Stimulated activated CD8-positive, alpha-beta memory T cell treated with anti-CD3 and anti-CD28 coated beads, Interleukin-7, amount 100 ng/mL, for 24 hours (primary cell): ENCODE data around the gene NXN.
"Not testable (repeated sequence)": the region's sequence is repeated elsewhere in the genome, so short reads cannot be mapped to it uniquely, and the experiment has no call there.

ENCODE experiments used
- DNase-seq: peaks from one replicate; pipeline ENCODE4 v3.0.0-alpha.2; 2020; ENCODE audit warnings: low read depth

The NXN gene

DNA sequence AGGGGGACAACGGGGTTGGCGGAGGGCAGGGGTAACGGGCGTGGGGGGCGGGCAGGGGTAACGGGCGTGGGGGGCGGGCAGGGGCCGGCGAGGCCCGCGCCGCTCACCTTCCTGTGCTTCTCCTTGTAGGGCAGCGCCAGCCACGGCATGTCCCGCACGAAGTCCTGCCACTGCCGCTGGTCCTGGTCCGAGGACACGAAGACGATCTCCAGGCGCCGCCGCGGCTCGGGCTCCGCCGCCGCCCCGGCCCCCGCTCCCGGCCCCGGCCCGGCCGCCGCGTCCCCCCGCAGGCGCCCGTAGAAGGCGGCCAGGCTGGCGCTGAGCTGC, 401 bp downstream of the NXN start:
- no peak for DNase-seq

DNA sequence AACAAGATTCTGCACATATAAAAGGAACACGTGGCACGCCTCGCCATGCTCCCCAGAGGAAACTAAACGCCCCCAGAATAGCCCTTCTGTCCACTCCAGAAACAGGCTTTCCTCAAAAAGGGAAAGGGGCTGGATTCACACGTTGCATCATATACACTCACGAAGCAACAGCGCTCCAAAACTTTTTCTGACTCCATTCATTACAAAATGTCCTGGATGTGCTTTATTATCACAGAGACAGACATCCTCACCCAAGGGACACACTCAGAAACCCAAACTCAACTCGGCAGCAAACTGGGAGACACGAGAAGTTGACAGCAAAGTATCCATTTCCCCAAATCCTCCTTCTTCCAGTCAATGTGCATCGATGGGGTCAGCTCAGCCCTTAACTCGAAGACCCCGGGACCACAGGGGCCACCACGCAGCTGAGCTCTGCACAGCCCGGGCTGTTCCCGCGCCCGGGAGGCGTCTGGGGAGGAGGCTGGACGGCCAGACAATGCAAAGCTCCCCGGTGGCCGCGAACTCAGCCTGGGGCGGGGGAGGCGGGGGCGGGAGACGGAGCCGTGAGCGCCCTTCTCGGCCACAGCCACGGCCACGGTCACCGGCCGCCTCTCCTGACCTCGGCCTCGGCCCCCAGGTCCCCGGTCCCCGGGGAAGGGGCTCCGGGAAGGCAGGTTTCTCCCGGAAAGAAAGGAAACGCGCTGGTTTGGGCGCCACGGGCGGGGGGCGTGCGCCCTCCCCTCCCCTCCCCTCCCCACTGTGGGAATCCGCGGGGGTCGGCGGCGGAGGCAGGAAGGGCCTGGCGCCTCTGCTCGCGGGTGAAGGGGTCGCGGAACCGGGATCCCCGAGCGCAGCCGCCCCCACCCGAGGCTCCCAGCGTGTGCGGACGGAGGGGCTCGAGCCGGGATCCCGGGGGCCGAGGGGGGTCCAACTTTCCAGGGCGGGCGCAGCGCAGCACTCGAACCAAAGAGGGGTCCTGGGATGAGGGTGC, 1.2 kb downstream of the NXN start:
- no peak for DNase-seq

DNA sequence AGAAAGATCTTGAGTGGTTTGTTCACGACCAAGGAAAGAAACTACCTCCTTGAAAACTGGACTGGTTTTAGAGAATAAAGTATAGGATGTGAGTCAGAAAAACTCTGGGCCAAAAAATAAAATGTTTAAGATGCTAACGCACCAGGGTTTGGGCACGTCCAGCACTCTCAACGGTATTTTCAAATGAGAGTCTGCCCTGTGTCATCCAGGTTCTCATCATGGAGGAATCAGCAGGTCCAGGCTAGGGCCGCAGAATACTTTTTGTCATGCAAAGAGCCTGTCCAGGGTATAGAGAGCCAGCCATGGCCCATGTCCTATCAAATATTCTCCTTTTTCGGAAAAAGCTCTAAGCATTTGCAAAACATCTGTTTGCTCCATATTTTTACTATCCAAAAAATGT, 2.4 kb downstream of the NXN start:
- no peak for DNase-seq

DNA sequence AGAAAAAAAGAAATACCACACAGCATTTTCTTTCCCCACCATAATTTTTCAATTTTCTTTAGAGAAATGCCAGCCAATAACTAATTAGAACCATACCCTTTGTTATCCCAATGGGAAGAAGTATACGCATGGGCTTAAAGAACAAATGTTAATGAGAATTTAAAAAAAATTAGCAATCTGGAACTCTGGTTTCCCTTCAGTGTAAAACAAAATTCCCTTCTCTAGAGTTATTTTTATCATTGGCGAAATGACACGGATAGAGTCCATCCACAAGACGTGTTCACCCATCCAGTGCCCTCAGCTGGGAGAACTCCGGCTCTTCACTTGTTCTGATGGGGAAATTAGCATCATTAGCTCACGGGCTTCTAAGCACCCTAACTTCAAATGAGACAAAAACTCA, 3.3 kb downstream of the NXN start:
- no peak for DNase-seq

DNA sequence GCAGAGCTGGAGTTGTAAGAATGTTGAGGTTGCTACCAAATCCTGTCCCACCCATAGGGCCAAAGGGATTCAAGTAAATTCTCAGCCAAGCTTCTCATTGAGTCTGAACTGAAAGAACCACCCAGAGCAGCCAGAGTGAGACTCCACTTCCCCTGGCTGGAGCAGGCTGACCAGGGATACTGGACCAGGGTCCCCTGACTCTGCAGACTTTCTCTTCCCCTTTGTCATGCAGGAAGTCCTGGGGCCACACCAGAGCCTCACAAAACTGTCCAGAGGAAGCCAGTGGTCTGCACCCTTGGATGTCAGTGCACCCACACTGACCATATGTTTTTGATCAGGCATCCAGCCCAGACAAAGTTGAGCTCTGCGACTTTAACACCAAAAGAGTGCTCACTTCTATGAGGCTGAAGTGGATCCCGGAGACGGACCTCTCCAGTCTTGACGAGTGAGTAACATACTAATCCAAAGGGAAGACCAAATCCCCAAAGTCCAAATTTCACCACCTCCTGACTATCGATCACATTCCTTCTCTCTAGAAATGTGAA, 4.1 kb downstream of the NXN start:
- no peak for DNase-seq

DNA sequence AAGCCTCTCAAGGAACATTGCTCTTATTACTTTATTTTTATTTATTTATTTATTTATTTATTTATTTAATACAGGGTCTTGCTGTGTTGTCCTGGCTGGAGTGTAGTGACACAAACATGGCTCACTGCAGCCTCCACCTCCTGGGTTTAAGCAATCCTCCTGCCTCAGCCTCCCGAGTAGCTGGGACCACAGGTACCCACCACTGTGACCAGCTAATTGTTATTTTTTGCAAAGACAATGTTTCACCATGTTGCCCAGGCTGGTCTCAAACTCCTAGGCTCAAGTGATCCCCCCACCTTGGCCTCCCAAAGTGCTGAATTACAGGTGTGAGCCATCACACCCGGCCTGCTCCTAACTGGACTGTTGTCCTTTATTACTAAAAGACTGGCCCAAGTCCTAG, 4.8 kb downstream of the NXN start:
- DNase-seq, result not testable (repeated sequence)

DNA sequence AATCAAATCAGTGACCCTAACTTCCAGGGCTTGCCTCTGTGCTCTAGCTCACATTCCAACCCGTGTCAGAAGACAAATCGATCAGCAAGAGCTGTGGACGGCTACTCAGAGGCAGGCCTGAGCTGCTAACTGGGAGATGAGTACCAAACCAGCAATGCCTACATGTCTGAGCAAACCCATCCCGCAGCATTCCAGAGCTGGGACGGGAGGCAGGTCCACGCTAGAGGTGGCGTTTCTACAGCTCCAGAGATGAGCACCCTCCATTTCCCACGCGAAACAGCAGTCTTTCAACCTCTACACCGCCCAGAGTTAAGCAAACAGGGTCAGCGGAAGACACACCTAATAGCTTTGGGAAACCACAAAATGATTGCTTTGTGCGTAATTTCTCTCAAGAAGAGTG, 6.5 kb downstream of the NXN start:
- no peak for DNase-seq

DNA sequence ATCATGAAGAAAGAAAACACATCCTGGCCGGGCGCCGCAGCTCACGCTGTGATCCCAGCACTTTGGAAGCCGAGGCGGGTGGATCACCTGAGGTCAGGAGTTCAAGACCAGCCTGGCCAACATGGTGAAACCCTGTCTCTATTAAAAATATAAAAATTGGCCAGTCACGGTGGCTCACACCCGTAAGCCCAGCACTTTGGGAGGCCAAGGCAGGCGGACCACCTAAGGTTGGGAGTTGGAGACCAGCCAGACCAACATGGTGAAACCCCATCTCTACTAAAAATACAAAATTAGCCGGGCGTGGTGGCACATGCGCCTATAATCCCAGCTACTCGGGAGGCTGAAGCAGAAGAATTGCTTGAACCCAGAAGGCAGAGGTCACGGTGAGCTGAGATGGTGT, 7.7 kb downstream of the NXN start:
- DNase-seq, result not testable (repeated sequence)

DNA sequence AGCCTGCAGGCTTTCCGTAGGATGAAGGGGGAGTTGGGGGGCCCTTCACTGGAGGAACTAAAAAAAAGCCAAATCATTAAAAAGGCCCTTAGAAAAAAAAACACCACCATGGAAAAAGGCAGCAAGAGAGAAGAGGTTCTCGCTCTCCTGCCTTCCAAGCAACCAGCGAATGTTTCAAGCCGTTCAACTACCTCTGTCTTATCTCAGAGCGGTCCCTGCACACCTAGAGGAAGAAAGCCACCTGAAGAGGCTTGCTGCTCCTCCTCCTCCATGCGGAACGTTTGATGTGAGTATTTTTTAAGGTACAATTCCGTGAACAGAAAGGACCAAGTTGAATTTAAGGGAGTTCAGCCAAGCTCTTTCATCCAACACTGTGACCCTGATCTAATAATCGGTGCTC, 9.2 kb downstream of the NXN start:
- DNase-seq, result no peak

DNA sequence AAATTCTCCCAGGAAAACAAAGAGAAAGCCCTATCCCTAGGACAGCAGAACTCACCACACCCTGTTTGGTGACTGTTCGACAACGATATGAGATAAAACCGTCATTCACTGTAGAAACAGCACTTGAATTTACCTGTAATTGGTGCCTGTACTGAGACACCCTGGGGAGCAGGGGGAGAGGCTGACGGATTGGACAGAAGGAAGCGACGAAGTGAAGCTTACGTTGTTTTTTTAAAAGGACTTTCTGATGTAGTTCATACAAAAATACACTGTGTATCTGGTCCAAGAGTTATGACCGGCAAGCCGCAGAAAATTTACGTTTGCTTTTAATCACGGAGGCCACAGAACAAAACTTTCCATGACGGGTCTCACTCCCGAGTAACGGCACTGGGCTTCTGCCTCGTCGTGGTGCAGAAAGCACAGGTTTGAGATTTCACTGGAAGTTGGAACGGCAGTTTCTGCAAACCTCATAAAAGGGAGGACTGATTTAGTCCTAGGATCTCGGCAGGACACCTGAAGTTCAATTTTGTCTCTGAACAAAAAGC, 9.7 kb downstream of the NXN start:
- no peak for DNase-seq

DNA sequence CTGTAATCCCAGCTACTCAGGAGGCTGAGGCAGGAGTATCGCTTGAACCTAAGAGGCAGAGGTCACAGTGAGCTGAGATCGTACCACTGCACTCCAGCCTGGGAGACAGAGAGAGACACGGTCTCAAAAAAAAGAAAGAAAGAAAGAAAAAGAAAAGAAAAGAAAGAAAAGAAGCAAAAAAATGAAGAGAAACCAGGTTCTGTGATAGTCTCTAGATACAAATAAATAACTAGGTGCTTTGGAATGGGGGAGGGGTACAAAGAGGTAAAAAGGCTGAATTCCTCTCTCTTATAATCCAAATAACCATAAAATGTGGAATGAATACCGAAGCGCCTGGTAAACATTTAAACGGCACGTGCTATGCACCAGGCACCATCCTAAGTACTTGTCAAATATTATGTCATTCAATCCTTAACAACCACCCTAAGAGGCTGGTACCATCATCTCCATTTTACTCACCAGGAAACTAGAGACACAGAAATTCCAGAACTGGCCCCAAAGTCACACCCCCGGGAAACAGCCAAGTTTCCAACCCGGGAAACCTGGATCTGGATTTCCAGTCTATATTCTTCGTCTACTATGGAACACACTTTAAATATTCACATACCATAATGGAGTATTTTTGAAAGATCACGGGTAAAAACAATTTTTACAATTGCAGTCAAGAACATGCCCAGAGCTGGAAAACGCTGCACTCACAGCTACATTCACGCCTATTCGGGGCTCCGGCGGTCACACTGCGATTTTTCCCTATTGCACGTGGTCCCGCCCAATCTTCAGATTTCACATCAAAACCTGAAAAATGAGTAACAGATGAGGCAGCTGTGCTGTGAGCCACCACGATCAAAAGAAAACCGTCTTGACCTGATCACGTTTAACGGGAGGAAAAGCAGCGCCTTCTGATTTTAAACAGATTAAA, 10.5 kb downstream of the NXN start:
- no peak for DNase-seq

DNA sequence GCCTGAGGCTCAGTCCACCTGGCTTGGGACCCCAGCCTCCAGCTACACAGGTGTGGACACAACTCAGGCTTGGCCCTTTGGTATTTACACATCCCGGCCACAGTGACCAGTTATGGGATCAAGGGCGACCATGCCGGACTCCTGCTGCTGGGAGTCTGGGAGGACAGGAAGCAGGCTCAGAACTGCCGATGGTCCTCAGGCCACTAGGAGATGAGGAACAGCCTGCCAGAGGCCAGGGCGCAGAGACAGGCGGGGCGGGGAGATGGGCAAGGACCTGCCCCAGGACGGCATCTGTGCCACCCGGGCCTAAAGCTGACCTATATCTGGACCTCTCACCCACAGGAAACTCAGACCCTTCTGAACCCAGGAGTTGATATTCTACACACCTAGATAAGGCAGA, 12.5 kb downstream of the NXN start:
- DNase-seq, result no peak

DNA sequence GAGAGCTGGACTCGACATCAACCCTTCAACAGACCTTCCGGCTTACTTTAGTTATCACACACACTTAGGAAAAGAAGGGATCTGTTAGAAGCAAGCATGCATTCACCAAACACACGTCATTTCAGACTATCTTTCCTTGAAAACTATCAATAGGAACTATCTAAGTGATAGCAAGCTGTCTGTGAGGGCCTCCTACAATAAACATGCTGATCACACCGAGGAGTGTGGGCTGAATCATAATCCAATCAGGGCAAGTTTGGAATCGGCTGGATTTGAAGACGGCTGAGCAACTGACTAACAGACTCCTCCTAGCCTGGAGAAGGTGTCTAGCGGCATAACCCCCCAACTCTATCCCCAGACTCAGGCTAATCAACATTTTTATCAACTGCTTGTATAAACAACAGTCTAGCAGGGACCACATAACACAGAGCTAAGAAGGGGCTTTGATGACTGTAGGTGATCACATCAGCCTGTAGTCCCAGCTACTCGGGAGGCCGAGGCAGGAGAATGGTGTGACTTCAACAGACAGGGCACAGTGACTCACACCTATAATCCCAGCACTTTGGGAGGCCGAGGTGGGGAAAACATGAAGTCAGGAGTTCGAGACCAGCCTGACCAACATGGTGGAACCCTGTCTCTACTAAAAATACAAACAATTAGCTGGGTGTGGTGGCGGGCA, 14.1 kb downstream of the NXN start:
- no peak for DNase-seq

DNA sequence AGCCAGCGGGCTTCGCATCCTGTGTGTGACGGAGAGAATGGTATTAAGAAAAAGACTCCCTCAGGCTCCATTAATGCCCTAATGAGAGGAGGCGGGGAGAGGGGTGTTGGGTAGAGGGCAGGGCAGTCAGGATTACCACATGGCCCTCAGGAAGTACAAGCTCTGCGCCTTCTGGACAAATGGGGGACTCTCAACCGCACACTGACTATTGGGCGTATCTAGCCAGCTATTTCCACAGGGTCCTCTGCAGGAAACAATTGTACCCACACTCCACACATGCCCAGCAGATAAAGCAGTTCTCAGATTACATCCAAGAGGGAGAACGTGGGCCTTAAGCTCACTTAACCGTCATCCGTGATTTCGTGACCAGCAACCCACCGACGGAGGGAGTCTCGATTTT, 14.7 kb downstream of the NXN start:
- no peak for DNase-seq

DNA sequence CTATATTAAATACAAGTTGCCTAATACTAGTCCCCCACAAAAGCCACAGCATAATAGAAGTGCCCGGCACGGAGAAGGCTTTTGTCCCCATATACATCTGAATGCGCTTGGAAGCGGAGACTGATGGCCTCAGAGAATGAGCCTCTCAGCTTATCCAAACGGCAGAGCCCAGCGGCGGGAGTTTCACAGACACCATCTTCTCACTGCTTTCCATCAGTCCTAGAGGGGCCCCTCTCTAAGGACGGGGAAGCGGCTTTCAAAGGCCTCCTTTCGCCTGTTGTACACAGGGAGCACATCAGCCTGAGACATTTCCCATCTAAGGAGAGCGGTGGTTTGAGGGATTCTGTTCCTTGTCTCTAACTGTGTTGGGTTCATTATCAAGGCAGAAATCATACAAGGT, 16.9 kb downstream of the NXN start:
- DNase-seq, result no peak

DNA sequence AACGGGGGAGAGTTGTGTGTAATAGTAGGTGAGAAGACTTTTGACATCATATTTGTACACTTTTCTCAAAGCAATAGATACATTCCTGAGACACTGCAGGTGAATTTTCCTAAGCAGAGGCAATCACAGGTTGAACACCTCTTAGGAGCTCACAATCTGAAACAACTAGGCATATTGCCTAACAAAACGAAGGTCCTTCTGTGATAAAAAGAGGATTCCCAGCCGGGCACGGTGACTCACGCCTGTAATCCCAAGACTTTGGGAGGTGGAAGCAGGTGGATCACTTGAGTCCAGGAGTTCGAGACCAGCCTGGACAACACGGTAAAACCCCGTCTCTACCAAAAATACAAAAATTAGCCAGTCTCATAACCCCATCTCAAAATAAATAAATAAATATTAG, 17.4 kb downstream of the NXN start:
- DNase-seq, result no peak

DNA sequence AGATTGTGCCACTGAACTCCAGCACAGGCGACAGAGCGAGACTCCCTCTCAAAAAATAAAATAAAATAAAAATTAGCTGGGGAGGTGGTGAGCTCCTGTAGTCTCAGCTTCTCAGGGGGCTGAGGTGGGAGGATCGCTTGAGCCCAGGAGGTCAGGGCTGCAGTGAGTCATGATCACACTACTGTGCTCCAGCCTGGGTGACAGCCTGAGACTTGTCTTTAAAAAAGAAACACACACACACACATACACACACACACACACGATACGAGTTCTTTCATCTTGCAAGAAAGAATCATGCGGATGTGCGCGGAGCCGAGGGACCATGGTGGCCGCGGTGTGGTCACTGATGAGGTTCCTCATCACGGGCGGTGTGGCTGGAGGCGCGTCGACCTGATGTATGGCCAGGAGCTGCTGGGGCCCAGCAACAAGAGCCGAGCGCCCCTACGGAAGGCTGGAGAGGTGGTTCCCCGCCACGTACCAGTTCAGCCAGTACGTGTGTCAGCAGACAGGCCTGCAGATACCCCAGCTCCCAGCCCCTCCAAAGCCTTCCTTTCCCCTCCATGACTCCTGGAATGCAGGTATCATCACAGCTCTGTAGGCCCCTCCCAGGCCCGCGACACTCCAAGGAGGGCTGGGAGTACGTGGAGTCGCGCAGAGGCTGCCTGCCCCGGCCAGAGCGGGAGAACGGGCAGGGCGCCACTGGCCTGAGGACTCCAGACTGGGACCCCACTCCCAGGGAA, 20.7 kb downstream of the NXN start:
- DNase-seq, result no peak

DNA sequence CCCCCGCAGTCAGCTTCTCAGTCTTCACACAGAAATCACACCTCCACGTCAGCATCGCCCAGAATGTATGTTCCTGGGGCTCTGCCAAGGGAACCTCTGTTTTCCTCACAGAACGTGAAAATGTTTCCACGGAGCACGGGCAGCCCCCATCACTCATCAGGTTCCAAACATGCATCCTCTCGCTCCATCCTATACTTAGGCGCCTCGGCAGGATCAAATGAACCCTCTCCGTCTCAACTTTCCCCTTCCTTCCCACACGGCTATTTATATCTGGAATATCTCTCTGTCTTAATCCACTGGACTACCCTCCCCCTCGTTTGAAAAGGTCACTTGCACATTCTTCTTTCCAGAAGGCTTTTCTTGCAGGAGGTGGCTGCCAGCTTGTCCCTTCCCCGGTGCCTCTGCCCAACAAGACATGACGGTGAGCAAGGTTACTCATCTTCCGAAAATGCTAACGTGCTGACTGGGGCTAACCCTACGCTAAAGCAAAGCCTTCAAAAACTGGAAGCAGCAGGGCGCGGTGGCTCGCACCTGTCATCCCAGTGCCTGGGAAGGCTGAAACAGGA, 21.6 kb downstream of the NXN start:
- no peak for DNase-seq

DNA sequence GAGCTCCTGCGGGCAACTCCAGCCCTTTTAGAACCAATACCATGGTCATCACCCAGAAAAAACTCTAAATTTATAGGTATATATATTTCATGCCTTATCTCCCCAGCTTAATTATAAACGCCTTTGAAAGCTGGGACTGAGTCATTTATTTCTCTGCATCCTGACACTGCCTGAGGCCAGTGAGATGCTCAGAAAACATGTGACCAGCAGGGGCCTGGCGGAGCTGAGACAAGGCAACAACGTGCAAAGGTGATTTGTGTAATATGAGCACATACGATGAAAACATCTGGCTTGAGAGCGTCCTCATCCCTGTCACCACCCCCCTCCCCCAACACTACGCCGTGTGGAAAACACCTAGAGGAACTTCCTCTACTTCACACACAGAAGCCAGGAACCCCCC, 22.7 kb downstream of the NXN start:
- no peak for DNase-seq

DNA sequence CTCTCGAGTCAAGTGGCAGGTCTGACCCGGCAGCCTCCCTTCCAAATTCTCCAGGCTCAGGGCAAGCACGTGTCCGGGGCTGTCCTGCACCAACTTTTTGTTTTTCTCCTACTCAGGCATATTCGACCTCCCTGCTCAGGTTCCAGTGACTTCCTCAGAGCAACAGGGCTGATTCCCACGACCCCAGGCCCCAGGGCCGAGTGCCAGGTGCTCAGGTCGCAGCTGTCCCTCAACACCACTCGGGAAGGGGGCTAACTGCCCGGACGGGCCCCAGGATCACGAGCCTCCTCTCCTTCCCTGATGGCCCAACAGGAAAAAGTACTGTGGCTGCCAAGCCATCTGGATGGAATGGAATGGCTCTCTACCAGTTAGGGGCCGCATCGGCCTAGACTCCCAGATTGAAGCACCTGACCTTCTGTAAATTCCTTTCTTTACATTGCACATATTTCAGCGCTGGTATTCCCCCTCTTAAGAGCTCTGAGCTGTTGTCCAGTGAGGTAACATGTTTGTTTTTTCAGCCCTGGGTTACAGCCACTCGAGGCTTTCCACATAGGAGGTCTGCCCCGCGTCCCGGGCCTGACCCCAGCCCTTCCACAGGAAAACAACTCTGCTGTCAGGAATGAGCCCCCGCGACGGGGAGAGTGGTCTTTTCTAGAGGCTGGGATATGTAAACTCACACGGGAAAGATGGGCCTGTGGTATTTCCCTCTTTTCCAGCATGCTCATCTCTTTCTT, 25.0 kb downstream of the NXN start:
- no peak for DNase-seq
